Measurements from ENCODE around the gene CRISP1.

GRCh38 chr6:49839957-49840356 is 26.4 kb downstream of the CRISP1 start:
- no peak for TF ChIP-seq EP300 (IDR thresholded peaks at IDR 0.05)
- TF ChIP-seq, protein P1, sequence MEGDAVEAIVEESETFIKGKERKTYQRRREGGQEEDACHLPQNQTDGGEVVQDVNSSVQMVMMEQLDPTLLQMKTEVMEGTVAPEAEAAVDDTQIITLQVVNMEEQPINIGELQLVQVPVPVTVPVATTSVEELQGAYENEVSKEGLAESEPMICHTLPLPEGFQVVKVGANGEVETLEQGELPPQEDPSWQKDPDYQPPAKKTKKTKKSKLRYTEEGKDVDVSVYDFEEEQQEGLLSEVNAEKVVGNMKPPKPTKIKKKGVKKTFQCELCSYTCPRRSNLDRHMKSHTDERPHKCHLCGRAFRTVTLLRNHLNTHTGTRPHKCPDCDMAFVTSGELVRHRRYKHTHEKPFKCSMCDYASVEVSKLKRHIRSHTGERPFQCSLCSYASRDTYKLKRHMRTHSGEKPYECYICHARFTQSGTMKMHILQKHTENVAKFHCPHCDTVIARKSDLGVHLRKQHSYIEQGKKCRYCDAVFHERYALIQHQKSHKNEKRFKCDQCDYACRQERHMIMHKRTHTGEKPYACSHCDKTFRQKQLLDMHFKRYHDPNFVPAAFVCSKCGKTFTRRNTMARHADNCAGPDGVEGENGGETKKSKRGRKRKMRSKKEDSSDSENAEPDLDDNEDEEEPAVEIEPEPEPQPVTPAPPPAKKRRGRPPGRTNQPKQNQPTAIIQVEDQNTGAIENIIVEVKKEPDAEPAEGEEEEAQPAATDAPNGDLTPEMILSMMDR (IDR thresholded peaks at IDR 0.05): no peak
- no peak for TF ChIP-seq POLR2A (IDR thresholded peaks at IDR 0.05)
